ENCODE measurements around the gene SOAT2. TPM values are rescaled to one million over a fixed set of nuclear protein-coding genes. Genes with fewer than 3 reads are reported as not detected.

Gene SOAT2, protein sequence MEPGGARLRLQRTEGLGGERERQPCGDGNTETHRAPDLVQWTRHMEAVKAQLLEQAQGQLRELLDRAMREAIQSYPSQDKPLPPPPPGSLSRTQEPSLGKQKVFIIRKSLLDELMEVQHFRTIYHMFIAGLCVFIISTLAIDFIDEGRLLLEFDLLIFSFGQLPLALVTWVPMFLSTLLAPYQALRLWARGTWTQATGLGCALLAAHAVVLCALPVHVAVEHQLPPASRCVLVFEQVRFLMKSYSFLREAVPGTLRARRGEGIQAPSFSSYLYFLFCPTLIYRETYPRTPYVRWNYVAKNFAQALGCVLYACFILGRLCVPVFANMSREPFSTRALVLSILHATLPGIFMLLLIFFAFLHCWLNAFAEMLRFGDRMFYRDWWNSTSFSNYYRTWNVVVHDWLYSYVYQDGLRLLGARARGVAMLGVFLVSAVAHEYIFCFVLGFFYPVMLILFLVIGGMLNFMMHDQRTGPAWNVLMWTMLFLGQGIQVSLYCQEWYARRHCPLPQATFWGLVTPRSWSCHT
- 1 to 10 TPM; 1.2 to 1.6 (median 1.4) TPM for polyA plus RNA-seq (ENCODE audit: insufficient read length in 3 of 3)

GRCh38 chr12:53102883-53103807 lies at the start of gene SOAT2:
Gene SOAT2 (plus strand): TSS chr12:53103486. CDS start chr12:53103578, 92 bp downstream.
- no peak for DNase-seq (ENCODE audit: low read depth in 3 of 3, low spot score in 2 of 3)

DNA sequence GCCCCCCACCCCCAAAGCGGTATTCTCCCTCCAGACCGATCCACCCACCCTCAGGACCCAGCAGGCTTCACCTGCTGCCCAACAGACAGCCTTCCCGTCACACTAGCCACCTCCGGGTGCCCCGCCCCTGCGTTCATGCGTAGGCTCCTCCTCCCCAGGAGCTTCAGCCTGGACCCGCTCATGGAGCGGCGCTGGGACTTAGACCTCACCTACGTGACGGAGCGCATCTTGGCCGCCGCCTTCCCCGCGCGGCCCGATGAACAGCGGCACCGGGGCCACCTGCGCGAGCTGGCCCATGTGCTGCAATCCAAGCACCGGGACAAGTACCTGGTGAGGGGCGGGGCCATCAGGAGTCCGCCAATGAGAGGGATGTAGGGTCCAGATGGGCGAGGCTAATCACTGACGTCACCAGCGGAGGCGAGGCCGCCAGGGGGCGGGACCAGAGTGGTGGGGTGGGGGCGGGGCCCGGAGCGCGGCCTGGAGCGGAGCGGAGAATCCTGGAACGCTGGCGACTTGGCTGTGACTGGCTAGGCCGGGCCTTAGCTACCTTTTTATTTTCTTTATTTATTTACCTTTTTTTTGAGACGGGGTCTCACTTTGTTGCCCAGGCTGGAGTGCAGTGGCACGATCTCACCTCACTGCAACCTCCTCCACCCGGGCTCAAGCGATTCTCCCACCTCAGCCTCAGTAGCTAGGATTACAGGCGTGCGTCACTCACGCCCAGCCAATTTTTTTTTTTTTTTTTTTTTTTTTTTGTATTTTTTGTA lies 49.0 kb upstream of the SOAT2 start:
- DNase-seq (ENCODE audit: low read depth in 3 of 3, low spot score in 2 of 3): peak in 1 of 3 donors; percentile 90

GRCh38 chr12:53055471-53056266 lies 47.6 kb upstream of the SOAT2 start:
- no peak for DNase-seq (ENCODE audit: low read depth in 3 of 3, low spot score in 2 of 3)

GRCh38 chr12:53056296-53056695 lies 47.0 kb upstream of the SOAT2 start:
- DNase-seq (ENCODE audit: low read depth in 3 of 3, low spot score in 2 of 3): no peak

DNA sequence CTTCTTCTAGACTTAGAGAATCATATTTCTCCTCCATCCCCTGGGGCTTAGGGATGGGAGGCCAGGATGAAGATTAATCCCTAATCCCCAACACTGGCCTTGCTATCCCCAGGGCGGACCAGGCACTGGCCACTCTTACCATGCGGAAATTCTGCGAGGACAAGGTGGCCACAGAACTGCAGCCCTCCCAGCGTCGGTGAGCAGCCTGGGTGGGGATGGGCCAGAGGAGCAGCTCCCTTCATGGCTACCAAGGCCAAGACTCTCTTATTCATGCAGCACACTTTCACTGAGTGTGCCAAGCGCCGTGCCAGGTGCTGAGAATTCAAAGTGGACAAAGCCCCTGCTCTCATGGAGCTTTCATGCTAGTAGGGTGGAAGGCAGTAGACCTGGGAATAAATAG lies 46.4 kb upstream of the SOAT2 start:
- no peak for DNase-seq (ENCODE audit: low read depth in 3 of 3, low spot score in 2 of 3)

DNA sequence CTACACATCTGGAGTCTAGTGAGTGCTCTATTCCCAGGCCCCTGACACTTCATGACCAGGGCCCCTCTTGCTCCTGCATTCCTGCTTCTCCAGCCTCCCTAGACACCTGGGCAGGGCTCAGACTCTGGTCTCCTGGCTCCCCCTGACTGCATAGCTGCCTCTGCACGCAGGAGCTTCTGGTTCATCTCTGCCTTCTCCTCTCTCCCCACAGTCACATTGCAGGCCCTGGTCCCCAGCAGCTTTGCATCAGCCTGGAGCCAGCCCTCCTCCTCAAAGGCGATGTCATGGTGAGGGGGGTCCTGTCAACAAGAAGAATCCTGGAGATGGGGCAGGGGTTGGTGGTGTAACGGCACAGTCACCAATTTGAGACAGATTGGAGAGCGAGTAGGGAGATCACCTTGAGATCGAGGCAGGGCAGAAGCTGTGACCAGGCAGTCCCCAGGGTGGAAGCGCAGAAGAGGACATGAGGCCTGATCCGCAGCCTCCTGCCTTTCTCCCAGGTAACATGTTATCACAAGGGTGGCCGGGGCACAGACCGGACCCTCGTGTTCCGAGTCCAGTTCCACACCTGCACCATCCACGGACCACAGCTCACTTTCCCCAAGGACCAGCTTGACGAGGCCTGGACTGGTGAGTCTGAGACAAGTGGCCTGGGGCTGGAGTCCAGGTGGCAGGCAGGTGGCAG lies 45.3 kb upstream of the SOAT2 start:
- DNase-seq (ENCODE audit: low read depth in 3 of 3, low spot score in 2 of 3): no peak

DNA sequence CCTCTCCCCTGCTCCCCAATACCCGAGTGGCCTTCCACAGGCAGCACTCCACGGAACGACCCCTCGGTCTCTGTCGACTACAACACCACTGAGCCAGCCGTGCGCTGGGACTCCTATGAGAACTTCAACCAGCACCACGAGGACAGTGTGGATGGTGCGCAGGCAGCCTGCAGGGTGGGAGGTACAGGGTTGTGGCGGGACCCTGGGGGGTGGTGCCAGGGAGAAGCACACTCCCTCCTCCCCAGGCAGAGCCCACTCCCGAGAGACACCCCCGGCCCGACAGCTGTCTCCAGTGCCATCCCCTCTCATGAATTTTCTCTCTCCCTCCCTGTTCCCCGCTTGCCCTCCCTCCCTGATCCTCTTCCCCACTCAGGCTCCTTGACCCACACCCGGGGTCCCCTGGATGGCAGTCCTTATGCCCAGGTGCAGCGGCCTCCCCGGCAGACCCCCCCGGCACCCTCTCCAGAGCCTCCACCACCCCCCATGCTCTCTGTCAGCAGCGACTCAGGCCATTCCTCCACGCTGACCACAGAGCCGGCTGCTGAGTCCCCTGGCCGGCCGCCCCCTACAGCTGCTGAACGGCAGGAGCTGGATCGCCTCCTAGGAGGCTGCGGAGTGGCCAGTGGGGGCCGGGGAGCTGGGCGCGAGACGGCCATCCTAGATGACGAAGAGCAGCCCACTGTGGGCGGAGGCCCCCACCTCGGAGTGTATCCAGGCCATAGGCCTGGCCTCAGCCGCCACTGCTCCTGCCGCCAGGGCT lies 44.4 kb upstream of the SOAT2 start:
- no peak for DNase-seq (ENCODE audit: low read depth in 3 of 3, low spot score in 2 of 3)

DNA sequence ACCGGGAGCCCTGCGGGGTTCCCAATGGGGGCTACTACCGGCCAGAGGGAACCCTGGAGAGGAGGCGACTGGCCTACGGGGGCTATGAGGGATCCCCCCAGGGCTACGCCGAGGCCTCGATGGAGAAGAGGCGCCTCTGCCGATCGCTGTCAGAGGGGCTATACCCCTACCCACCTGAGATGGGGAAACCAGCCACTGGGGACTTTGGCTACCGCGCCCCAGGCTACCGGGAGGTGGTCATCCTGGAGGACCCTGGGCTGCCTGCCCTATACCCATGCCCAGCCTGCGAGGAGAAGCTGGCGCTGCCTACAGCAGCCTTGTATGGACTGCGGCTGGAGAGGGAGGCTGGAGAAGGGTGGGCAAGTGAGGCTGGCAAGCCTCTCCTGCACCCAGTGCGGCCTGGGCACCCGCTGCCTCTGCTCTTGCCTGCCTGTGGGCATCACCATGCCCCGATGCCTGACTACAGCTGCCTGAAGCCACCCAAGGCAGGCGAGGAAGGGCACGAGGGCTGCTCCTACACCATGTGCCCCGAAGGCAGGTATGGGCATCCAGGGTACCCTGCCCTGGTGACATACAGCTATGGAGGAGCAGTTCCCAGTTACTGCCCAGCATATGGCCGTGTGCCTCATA lies 43.7 kb upstream of the SOAT2 start:
- no peak for DNase-seq (ENCODE audit: low read depth in 3 of 3, low spot score in 2 of 3)

GRCh38 chr12:53060064-53060720 lies 43.1 kb upstream of the SOAT2 start:
- no peak for DNase-seq (ENCODE audit: low read depth in 3 of 3, low spot score in 2 of 3)

DNA sequence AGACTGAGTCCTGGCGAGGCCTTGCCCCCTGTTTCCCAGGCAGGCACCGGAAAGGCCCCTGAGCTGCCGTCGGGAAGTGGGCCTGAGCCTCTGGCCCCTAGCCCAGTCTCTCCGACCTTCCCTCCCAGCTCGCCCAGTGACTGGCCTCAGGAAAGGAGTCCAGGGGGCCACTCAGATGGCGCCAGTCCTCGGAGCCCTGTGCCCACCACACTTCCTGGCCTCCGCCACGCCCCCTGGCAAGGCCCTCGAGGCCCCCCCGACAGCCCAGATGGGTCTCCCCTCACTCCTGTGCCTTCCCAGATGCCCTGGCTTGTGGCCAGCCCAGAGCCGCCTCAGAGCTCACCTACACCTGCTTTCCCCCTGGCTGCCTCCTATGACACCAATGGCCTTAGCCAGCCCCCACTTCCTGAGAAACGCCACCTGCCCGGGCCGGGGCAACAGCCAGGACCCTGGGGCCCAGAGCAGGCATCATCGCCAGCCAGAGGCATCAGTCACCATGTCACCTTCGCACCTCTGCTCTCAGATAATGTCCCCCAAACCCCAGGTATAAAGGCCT lies 42.5 kb upstream of the SOAT2 start:
- DNase-seq (ENCODE audit: low read depth in 3 of 3, low spot score in 2 of 3): no peak

- DNase-seq (ENCODE audit: low read depth in 3 of 3, low spot score in 2 of 3): no peak
These were observed 41.8 kb upstream of the SOAT2 start for GRCh38 chr12:53061404-53062010.

DNA sequence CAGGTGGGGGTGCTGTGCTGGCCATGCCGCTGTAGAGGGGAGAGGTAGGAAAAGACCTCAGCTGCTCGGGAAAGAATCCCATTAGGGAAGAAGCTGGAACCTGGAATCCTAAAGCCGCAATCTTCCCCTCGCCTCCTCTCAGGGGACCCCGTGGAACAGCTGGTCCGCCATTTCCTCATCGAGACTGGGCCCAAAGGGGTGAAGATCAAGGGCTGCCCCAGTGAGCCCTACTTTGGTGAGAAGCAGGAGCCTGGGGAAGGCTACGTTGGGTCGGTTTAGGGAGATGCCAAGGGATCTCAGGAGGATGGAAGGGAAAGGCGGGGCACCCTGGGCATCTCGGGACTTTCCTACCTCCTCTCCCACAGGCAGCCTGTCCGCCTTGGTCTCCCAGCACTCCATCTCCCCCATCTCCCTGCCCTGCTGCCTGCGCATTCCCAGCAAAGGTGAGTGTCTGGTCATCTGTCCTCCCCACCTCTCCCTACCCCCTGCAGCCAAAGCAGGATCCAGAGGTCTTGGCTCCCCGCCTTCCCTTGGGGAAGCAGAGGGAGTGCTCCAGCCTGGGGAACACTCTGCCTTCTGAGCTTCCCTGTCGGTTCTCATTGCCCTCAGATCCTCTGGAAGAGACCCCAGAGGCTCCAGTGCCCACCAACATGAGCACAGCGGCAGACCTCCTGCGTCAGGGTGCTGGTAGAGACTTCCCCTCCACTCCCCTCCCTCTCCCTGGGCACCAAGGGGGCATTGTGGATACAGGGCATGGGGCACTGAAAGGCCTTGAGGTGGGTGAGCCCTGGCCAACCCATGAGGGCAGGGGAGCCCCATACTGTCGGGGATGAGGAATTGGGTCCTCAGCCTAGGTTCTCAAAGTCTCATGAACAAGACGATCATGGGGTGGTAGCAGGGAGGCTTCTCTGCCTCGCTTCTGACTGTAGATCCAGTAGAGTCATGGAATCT lies 41.0 kb upstream of the SOAT2 start:
- DNase-seq (ENCODE audit: low read depth in 3 of 3, low spot score in 2 of 3): no peak

- DNase-seq (ENCODE audit: low read depth in 3 of 3, low spot score in 2 of 3): no peak
These were observed 40.1 kb upstream of the SOAT2 start for GRCh38 chr12:53062977-53063707.

DNA sequence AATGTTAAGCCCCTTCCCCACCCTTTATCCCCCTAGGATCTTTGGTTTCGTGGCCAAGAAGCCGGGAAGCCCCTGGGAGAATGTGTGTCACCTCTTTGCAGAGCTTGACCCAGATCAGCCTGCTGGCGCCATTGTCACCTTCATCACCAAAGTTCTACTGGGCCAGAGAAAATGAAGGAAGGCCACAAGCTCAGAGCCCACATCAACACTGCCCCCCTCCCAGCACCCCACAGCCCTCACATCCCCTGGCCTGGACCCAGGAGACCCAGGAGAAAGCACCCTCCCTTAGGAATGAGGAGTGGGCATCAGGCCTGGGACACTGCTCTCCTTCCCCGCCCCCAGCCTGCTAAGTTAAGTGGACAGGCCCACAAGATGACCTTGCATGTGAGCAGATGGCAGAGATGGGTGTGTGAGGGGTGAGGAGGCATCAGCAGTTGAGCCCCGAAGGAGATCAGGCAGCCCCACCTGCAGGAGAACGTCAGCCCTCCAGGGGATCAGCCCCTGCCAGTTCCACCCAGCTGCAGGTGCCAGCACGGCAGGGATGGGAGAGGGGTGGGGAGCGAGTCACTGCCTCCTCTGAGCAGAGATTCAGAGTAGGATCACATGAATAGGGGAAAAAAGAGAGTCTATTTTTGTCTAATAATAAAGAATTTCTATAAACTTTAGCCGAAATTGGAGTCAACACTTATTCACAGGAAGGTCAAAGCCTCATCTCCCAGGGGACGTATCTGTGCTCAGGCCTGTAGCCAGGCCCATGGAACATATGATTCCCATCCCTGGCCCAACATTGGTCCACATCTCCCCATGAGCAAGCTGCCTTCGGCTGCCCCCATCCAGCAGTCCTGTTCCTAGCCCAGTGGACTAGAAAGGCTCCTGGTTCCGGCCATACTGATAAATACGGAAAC lies 39.3 kb upstream of the SOAT2 start:
- no peak for DNase-seq (ENCODE audit: low read depth in 3 of 3, low spot score in 2 of 3)

All from right renal cortex interstitium (tissue), 3 donors.